Neural cell (in vitro differentiated cells): Measurements from ENCODE around the gene AQP2. TPM values are rescaled to one million over a fixed set of nuclear protein-coding genes. Genes with fewer than 3 reads are reported as not detected.
"Not testable (repeated sequence)": the region's sequence is repeated elsewhere in the genome, so short reads cannot be mapped to it uniquely, and the experiment has no call there.

Source experiments
- H2AFZ ChIP-seq: fragments of 200-600, 300-800 bp; sonication (generic), shearing (Covaris generic); 2 replicates; pipeline ENCODE4 v1.6.0; 2014; ENCODE audit warnings: low read depth, mild to moderate bottlenecking, antibody characterized with exemption, low read length, moderate library complexity
- H3F3A ChIP-seq: fragments of 200-600 bp; shearing (Covaris generic); 2 replicates; pipeline ENCODE4 v1.6.1; 2016; ENCODE audit warnings: mild to moderate bottlenecking, moderate library complexity, mixed read lengths, antibody characterized with exemption, low read length; ENCODE audit not compliant: insufficient read depth, poor library complexity, severe bottlenecking
- H3K27ac ChIP-seq: fragments of 200-600, 300-800 bp; sonication (generic), shearing (Covaris generic); 2 replicates; pipeline ENCODE4 v1.5.1; 2014; ENCODE audit warnings: mild to moderate bottlenecking, low read length, moderate library complexity
- H3K27me3 ChIP-seq: fragments of 300-800, 200-600 bp; sonication (generic), shearing (Covaris generic); 2 replicates; pipeline ENCODE4 v1.6.0; 2014; ENCODE audit warnings: mild to moderate bottlenecking, low read depth, low read length, moderate library complexity; ENCODE audit not compliant: insufficient read depth
- H3K36me3 ChIP-seq: fragments of 300-800, 200-600 bp; sonication (generic), shearing (Covaris generic); 2 replicates; pipeline ENCODE4 v1.5.1; 2014; ENCODE audit warnings: mild to moderate bottlenecking, antibody characterized with exemption, low read length, moderate library complexity; ENCODE audit not compliant: insufficient read depth
- H3K4me2 ChIP-seq: fragments of 300-800, 200-600 bp; sonication (generic), shearing (Covaris generic); 2 replicates; pipeline ENCODE4 v1.6.0; 2014; ENCODE audit warnings: mild to moderate bottlenecking, low read length
- H3K4me3 ChIP-seq: fragments of 300-800, 200-600 bp; sonication (generic), shearing (Covaris generic); 2 replicates; pipeline ENCODE4 v1.5.1; 2014; ENCODE audit warnings: mild to moderate bottlenecking, low read length, moderate library complexity
- H3K79me2 ChIP-seq: fragments of 200-600 bp; shearing (Covaris generic); replicated peaks from 2 replicates; pipeline ENCODE4 v1.6.0; 2014; ENCODE audit warnings: mild to moderate bottlenecking, low read length, moderate library complexity; ENCODE audit not compliant: insufficient read depth
- H3K9ac ChIP-seq: fragments of 300-800, 200-600 bp; sonication (generic), shearing (Covaris generic); 2 replicates; pipeline ENCODE4 v1.6.1; 2016; ENCODE audit warnings: mild to moderate bottlenecking, low read length, mixed read lengths
- H3K9me2 ChIP-seq: fragments of 200-600 bp; shearing (Covaris generic); 2 replicates; pipeline ENCODE4 v1.6.1; 2016; ENCODE audit warnings: mild to moderate bottlenecking, low read length, mixed read lengths; ENCODE audit not compliant: insufficient read depth
- H3K9me3 ChIP-seq: fragments of 200-600, 300-800 bp; sonication (generic), shearing (Covaris generic); 2 replicates; pipeline ENCODE4 v1.6.1; 2016; ENCODE audit warnings: mild to moderate bottlenecking, mixed run types, low read length, moderate library complexity, mixed read lengths
- H4K20me1 ChIP-seq: fragments of 200-600 bp; shearing (Covaris generic); 2 replicates; pipeline ENCODE4 v1.6.1; 2016; ENCODE audit warnings: mild to moderate bottlenecking, mixed run types; ENCODE audit not compliant: insufficient read depth
- CTCF ChIP-seq: fragments of 450-650 bp; IDR thresholded peaks from 2 replicates; pipeline ENCODE4 v1.5.1; 2014; ENCODE audit warnings: antibody characterized with exemption, mild to moderate bottlenecking, moderate library complexity; ENCODE audit not compliant: poor library complexity, severe bottlenecking
- EP300 ChIP-seq: fragments of 450-650 bp; conservative IDR thresholded peaks from 2 replicates; pipeline ENCODE4 v1.6.1; 2014; ENCODE audit warnings: antibody characterized with exemption, mild to moderate bottlenecking, moderate library complexity; ENCODE audit not compliant: poor library complexity, severe bottlenecking
- EZH2 ChIP-seq: fragments of 200-600, 300-800 bp; shearing (Covaris generic), sonication (generic); IDR thresholded peaks from 2 replicates; pipeline ENCODE4 v1.6.1; 2014; ENCODE audit warnings: antibody characterized with exemption, low read length, borderline replicate concordance, mild to moderate bottlenecking; ENCODE audit not compliant: insufficient read depth, poor library complexity, severe bottlenecking
- MXI1 ChIP-seq: fragments of 450-650 bp; conservative IDR thresholded peaks from 2 replicates; pipeline ENCODE4 v1.6.1; 2014; ENCODE audit warnings: antibody characterized with exemption, mild to moderate bottlenecking; ENCODE audit not compliant: poor library complexity, severe bottlenecking
- POLR2AphosphoS5 ChIP-seq: IDR thresholded peaks from 2 replicates; pipeline ENCODE4 v1.6.1; 2012
- RAD21 ChIP-seq: fragments of 450-650 bp; conservative IDR thresholded peaks from 2 replicates; pipeline ENCODE4 v1.6.1; 2014; ENCODE audit warnings: antibody characterized with exemption, mild to moderate bottlenecking, moderate library complexity
- REST ChIP-seq: IDR thresholded peaks from 2 replicates; pipeline ENCODE4 v1.6.1; 2012; ENCODE audit warnings: borderline replicate concordance
- SMC3 ChIP-seq: fragments of 450-650 bp; conservative IDR thresholded peaks from 2 replicates; pipeline ENCODE4 v1.6.1; 2014; ENCODE audit warnings: antibody characterized with exemption, mild to moderate bottlenecking, moderate library complexity; ENCODE audit not compliant: poor library complexity
- TAF1 ChIP-seq: IDR thresholded peaks from 2 replicates; pipeline ENCODE4 v1.6.1; 2012; ENCODE audit warnings: low read depth
- polyA plus RNA-seq: library from polyadenylated mRNA; depleted of rRNA; stranded (reverse); fragments of >200 nt; gene quantifications from 2 replicates; pipeline ENCODE4 v1.2.3, GENCODE V29; 2014

The AQP2 gene
- polyA plus RNA-seq, 1 donor from 2014 or later, result not detected

- TF ChIP-seq MXI1 (no peak), TAF1 (no peak), EZH2 (no peak), RAD21 (no peak), CTCF (no peak), POLR2AphosphoS5 (no peak), EP300 (no peak), REST (no peak), SMC3 (no peak)
- Histone ChIP-seq H3F3A (no peaks in the 10 kb centered on the region), H3K27ac (no peak overlapping the region)
These were observed 37.2 kb downstream of the AQP2 start for GRCh38 chr12:49987625-49988303.

GRCh38 chr12:49989400-49989799 lies 38.9 kb downstream of the AQP2 start:
- not testable (repeated sequence) for H3K4me2 ChIP-seq, H3K36me3 ChIP-seq, H3K27me3 ChIP-seq, H3F3A ChIP-seq, H3K4me3 ChIP-seq, H3K9me3 ChIP-seq, H3K9me2 ChIP-seq, H4K20me1 ChIP-seq, H2AFZ ChIP-seq, H3K27ac ChIP-seq, H3K79me2 ChIP-seq, H3K9ac ChIP-seq

More at GRCh38 chr12:49987625-49988303, 37.2 kb downstream of the AQP2 start:
- H3K4me3 ChIP-seq, result no peak overlapping the region
- no peaks in the 10 kb centered on the region for H3K36me3 ChIP-seq
- no peak overlapping the region for H3K9ac ChIP-seq
- no peaks in the 10 kb centered on the region for H4K20me1 ChIP-seq
- H3K4me2 ChIP-seq, result no peak overlapping the region
- H2AFZ ChIP-seq, result no peak overlapping the region
- H3K9me3 ChIP-seq, result no peaks in the 10 kb centered on the region
- no peaks in the 10 kb centered on the region for H3K9me2 ChIP-seq
- no peaks in the 10 kb centered on the region for H3K79me2 ChIP-seq
- no peaks in the 10 kb centered on the region for H3K27me3 ChIP-seq
